Suprapubic skin (tissue), 4 donors: ENCODE data around the gene IQSEC2.

Experiments
- CTCF ChIP-seq, 2 donors: fragments of 200-600 bp in 1 of 2; fragments of 450-650 bp in 1 of 2; sonication (generic) in 1 of 2; IDR thresholded peaks; one replicate each; pipeline ENCODE4 v1.5.1; 2016 to 2019; ENCODE audit warnings: antibody characterized with exemption in 2 of 2, mild to moderate bottlenecking in 1 of 2, moderate library complexity in 1 of 2
- EP300 ChIP-seq: sonication (generic); formaldehyde crosslinking; IDR thresholded peaks from one replicate; pipeline ENCODE4 v1.6.1; 2017; ENCODE audit warnings: antibody characterized with exemption
- POLR2A ChIP-seq, 2 donors: fragments of 450-650 bp; IDR thresholded peaks; one replicate each; pipeline ENCODE4 v1.6.1; 2017; ENCODE audit warnings: antibody characterized with exemption in 2 of 2, mild to moderate bottlenecking in 2 of 2, moderate library complexity in 2 of 2
- POLR2AphosphoS5 ChIP-seq, 3 donors: sonication (generic); formaldehyde crosslinking; IDR thresholded peaks; one replicate each; pipeline ENCODE4 v1.6.1; 2017; ENCODE audit warnings: antibody characterized with exemption in 3 of 3

- TF ChIP-seq EP300 (no peak), POLR2A (IDR thresholded peaks at IDR 0.05) (no peak), CTCF (IDR thresholded peaks at IDR 0.05) (no peak), POLR2AphosphoS5 (IDR thresholded peaks at IDR 0.05) (no peak)
Observed at GRCh38 chrX:53285591-53285990, 4.2 kb upstream of the IQSEC2 start.
